Testis (tissue), 3 donors: Measurements from ENCODE around the gene SOX1. TPM values are rescaled to one million over a fixed set of nuclear protein-coding genes. Genes with fewer than 3 reads are reported as not detected.

Experiments
- DNase-seq: peaks from one replicate; pipeline ENCODE4 v3.0.0-alpha.2; 2019
- H3K27ac ChIP-seq, 2 donors: fragments of 200-600 bp; sonication (generic); one replicate each; pipeline ENCODE4 v1.5.1; 2019
- H3K27me3 ChIP-seq: fragments of 200-600 bp; sonication (generic); one replicate; pipeline ENCODE4 v1.5.1; 2019
- H3K36me3 ChIP-seq: fragments of 200-600 bp; sonication (generic); one replicate; pipeline ENCODE4 v1.5.1; 2017; ENCODE audit warnings: low read depth; ENCODE audit errors: missing control alignments
- H3K4me1 ChIP-seq: fragments of 200-600 bp; sonication (generic); one replicate; pipeline ENCODE4 v1.5.1; 2019
- H3K4me3 ChIP-seq, 2 donors: fragments of 200-600 bp; sonication (generic); one replicate each; pipeline ENCODE4 v1.5.1; 2017 to 2019
- H3K9me3 ChIP-seq: fragments of 200-600 bp; sonication (generic); one replicate; pipeline ENCODE4 v1.5.1; 2017
- CTCF ChIP-seq, 3 experiments: fragments of 450-650 bp in 2 of 3; fragments of 200-600 bp in 1 of 3; sonication (generic) in 1 of 3; IDR thresholded peaks; one replicate each; pipeline ENCODE4 v1.5.1; 2016 to 2019; ENCODE audit warnings: antibody characterized with exemption in 3 of 3, mild to moderate bottlenecking in 2 of 3, moderate library complexity in 1 of 3
- POLR2A ChIP-seq: fragments of 450-650 bp; IDR thresholded peaks from one replicate; pipeline ENCODE4 v1.6.1; 2017; ENCODE audit warnings: antibody characterized with exemption, mild to moderate bottlenecking, moderate library complexity
- WGBS, 2 donors: methylation state at CpG; one replicate each; pipeline ENCODE4 v1.1.5; 2018; 5-methylcytosine and 5-hydroxymethylcytosine counted together
- intact Hi-C: fragments of 100-400 bp; cut with DNase I; formaldehyde crosslinking; loops from one replicate; pipeline ENCODE4 v1.15.1; 2023; ENCODE audit warnings: low total_unique reads
- polyA plus RNA-seq: library from polyadenylated mRNA; stranded (reverse); fragments of 350-450 nt; fragmentation: Illumina TruSeq; extraction: RNeasy Lipid Tissue Mini Kit (QIAGEN cat#74804); gene quantifications from one replicate; pipeline ENCODE4 v1.2.3, GENCODE V29; 2014; ENCODE audit warnings: low read depth, low replicate concordance; ENCODE audit not compliant: insufficient read depth
- total RNA-seq, 2 donors: library from RNA; depleted of rRNA; stranded (reverse); fragments of >200 nt; gene quantifications; one replicate each; pipeline ENCODE4 v1.2.3, GENCODE V29; 2016

Gene SOX1
- total and polyA plus RNA-seq, 3 donors from 2014 or later, result 1.7 to 4.6 (median 4.6) TPM

DNA sequence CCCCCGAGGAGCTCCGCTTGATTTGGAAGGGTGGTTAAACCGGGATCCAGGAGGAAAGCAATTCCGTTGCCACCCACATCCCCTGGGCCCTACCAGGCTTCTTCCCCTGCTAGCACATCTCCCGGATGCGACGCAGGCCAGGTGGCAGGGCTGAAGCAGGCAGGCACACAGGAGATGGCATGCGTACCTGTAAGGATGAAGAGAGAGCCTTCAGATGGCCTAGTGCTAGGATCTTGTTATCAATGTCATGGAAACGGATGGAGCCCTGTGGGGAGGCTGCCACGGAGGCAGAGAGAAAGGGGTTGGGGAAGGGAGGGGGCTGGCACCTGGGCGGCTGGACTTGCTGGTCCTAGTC, 8.5 kb upstream of the SOX1 start:
- H3K4me3 ChIP-seq, result no peak overlapping the region
- intact Hi-C loops, result no loop called here
- H3K27ac ChIP-seq, result no peak overlapping the region
- H3K9me3 ChIP-seq, result no peaks in the 10 kb centered on the region
- WGBS, 2 donors, result 3 to 8% methylated on average over 10 to 11 of the region's 11 CpGs
- H3K4me1 ChIP-seq, result no peaks in the 10 kb centered on the region
- TF ChIP-seq POLR2A (no peak), CTCF (IDR thresholded peaks at IDR 0.05) (no peak)
- no peak for DNase-seq
- H3K27me3 ChIP-seq, result no peaks in the 10 kb centered on the region
- no peaks in the 10 kb centered on the region for H3K36me3 ChIP-seq

- Histone ChIP-seq H3K9me3 (no peaks in the 10 kb centered on the region), H3K27ac (no peak overlapping the region), H3K4me3 (no peak overlapping the region), H3K27me3 (no peaks in the 10 kb centered on the region), H3K36me3 (no peaks in the 10 kb centered on the region), H3K4me1 (no peaks in the 10 kb centered on the region)
- intact Hi-C loops, result no loop called here
- TF ChIP-seq CTCF (IDR thresholded peaks at IDR 0.05), result no peak
- TF ChIP-seq POLR2A, result no peak
- 24 to 25% methylated on average over 5 of the region's 5 CpGs for WGBS, 2 donors
- no peak for DNase-seq
Observed at GRCh38 chr13:112058941-112059340, 8.0 kb upstream of the SOX1 start.

DNA sequence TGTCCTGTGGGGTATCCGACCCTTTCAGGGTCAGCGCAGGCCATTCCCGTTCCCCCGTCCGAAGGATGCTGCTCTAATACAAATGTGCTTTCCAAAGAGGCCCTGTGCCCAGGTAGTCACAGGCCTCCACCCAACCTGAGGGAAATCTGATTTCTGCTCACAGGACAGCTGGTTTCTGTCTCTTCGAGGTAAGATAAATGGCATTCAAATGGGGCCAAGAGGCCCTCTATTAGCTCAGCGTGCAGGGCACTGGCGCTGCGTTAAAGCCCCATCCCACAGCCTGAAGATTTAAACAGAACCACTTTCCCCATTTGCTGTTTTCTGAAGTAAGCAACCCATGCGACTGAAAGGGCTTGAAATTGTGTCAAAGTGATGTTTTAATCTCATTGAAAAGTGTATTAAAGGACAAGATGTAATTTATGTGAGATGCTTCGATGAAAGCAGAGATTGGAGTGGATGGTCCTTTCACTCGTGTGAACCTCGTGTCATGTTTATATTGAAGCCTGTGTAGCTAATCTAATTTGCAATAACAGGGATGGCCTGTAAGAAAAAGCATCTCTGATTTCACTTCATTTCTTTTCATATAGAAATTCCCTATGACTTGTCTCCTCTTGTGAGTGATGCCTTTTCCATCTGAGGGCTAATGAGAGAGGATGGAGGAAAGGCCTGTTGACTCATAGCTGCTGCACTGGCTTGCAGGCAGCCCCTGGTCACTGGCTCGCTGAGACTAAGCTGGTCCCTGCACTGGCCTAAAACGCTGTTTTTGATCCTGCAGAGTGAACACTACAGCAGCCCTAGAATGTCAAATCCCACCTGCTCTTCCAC, 7.3 kb upstream of the SOX1 start:
- intact Hi-C loops, result no loop called here
- TF ChIP-seq POLR2A (no peak), CTCF (IDR thresholded peaks at IDR 0.05) (no peak)
- H3K4me1 ChIP-seq, result no peaks in the 10 kb centered on the region
- H3K9me3 ChIP-seq, result no peaks in the 10 kb centered on the region
- 19 to 31% methylated on average over 15 of the region's 15 CpGs for WGBS, 2 donors
- no peaks in the 10 kb centered on the region for H3K27me3 ChIP-seq
- H3K27ac ChIP-seq, result no peak overlapping the region
- no peak overlapping the region for H3K4me3 ChIP-seq
- no peaks in the 10 kb centered on the region for H3K36me3 ChIP-seq
- no peak for DNase-seq

- H3K9me3 ChIP-seq, result no peaks in the 10 kb centered on the region
- no peak overlapping the region for H3K27ac ChIP-seq
- no peaks in the 10 kb centered on the region for H3K27me3 ChIP-seq
- TF ChIP-seq CTCF (IDR thresholded peaks at IDR 0.05), result no peak
- no peak for TF ChIP-seq POLR2A
- whole genome bisulfite sequencing, 2 donors, result 10 to 13% methylated on average over 14 of the region's 14 CpGs
- no peak for DNase-seq
- no peaks in the 10 kb centered on the region for H3K36me3 ChIP-seq
- no peak overlapping the region for H3K4me3 ChIP-seq
- no peaks in the 10 kb centered on the region for H3K4me1 ChIP-seq
- intact Hi-C loops, result no loop called here
Observed at GRCh38 chr13:112060282-112060830, 6.6 kb upstream of the SOX1 start.
